ENCODE measurements around the gene CDC25C. TPM values are rescaled to one million over a fixed set of nuclear protein-coding genes. Genes with fewer than 3 reads are reported as not detected.

The CDC25C gene
- total RNA-seq, 2 experiments from 2014 or later: 19.2 to 21.1 TPM

DNA sequence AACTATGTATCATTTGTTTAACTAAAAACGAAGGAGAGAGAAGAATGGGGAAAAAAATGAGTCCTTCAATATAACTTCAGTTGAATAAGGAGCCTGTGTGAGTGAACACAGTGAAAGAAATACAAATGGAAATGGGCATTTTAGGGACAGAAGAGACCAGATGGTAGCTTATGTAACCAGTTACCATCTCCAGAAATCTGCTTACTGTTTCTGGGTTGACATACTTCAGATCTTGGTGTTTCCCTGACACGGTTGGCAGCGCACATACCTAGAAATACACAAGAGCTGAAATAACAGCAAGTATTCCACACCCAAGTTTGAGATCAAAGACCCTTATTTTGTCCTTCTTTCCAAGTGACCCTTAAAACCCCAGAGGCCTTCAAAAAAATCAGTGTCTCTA, 42.3 kb downstream of the CDC25C start:
- POLR2A ChIA-PET: interaction anchor here (0.6 to 0.9 kb wide), 5 partner anchors 11 to 276 kb away, joined by 3 to 4 read pairs (median 3); partner anchors contain the start of gene CDC25C

DNA sequence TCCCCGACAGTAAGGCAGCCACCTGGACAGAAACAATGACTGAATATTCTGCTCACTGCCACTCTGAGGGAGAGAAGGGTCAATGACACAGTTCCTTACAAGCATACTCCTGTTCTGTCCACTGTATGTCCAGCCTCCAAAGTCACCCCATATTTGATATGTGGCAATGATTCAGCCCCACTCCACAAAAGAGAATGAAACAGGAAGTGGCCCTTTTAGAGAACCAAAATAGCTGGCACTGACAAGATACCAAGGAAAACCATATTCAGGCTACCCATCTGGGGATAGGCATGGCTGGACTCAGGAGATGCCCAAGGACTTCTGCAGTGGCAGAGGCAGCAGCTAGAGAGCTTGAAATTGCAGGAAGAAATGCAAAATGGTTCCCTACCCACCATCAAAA, 44.4 kb downstream of the CDC25C start:
- CTCF ChIA-PET (ENCODE audit: unreplicated experiment): no interaction called here
- Histone ChIP-seq H3K4me3 (ENCODE audit: low read depth, low read length, poor library complexity, severe bottlenecking) (no peak overlapping the region), H3K9me3 (ENCODE audit: low read length) (no peaks in the 10 kb centered on the region), H3K36me3 (ENCODE audit: insufficient read depth, low read length) (peaks cover 21% of the 10 kb centered on the region; the same call in 1 of the 2 replicates), H3K4me1 (ENCODE audit: insufficient read depth, low read length, poor library complexity, severe bottlenecking) (no peaks in the 10 kb centered on the region), H3K79me2 (ENCODE audit: insufficient read depth, low read depth, low read length) (no peaks in the 10 kb centered on the region), H3K4me2 (ENCODE audit: low read length) (no peak overlapping the region), H2AFZ (ENCODE audit: low read length) (no peak overlapping the region), H3K27ac (ENCODE audit: low read depth, low read length, poor library complexity, severe bottlenecking) (no peak overlapping the region), H4K20me1 (ENCODE audit: insufficient read depth, low read length) (no peaks in the 10 kb centered on the region), H3K9me2 (ENCODE audit: insufficient read depth, low read length) (no peaks in the 10 kb centered on the region)
- DNase-seq (ENCODE audit: low spot score): no peak
- no TSS peak for BruUV-seq (replicated peaks)
- TF ChIP-seq, protein P1, sequence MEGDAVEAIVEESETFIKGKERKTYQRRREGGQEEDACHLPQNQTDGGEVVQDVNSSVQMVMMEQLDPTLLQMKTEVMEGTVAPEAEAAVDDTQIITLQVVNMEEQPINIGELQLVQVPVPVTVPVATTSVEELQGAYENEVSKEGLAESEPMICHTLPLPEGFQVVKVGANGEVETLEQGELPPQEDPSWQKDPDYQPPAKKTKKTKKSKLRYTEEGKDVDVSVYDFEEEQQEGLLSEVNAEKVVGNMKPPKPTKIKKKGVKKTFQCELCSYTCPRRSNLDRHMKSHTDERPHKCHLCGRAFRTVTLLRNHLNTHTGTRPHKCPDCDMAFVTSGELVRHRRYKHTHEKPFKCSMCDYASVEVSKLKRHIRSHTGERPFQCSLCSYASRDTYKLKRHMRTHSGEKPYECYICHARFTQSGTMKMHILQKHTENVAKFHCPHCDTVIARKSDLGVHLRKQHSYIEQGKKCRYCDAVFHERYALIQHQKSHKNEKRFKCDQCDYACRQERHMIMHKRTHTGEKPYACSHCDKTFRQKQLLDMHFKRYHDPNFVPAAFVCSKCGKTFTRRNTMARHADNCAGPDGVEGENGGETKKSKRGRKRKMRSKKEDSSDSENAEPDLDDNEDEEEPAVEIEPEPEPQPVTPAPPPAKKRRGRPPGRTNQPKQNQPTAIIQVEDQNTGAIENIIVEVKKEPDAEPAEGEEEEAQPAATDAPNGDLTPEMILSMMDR (conservative IDR thresholded peaks at IDR 0.05; ENCODE audit: low read length): no peak
- no peak for TF ChIP-seq EZH2phosphoT487 (IDR thresholded peaks at IDR 0.05; ENCODE audit: borderline replicate concordance, low read depth, low read length)
- POLR2A ChIA-PET: interaction anchor here (0.6 kb wide), 1 partner anchor 229 kb away, joined by 3 read pairs; no protein-coding TSS in a partner anchor
- intact Hi-C loops (cut with micrococcal nuclease; ENCODE audit: unreplicated experiment): no loop called here

More for the DNA sequence above, 42.3 kb downstream of the CDC25C start:
- Histone ChIP-seq H3K4me2 (ENCODE audit: low read length) (no peak overlapping the region), H3K9me3 (ENCODE audit: low read length) (no peaks in the 10 kb centered on the region), H4K20me1 (ENCODE audit: insufficient read depth, low read length) (no peaks in the 10 kb centered on the region), H3K4me3 (ENCODE audit: low read depth, low read length, poor library complexity, severe bottlenecking) (no peak overlapping the region), H2AFZ (ENCODE audit: low read length) (no peak overlapping the region), H3K4me1 (ENCODE audit: insufficient read depth, low read length, poor library complexity, severe bottlenecking) (no peaks in the 10 kb centered on the region), H3K36me3 (ENCODE audit: insufficient read depth, low read length) (peaks cover 21% of the 10 kb centered on the region; the same call in 1 of the 2 replicates), H3K79me2 (ENCODE audit: insufficient read depth, low read depth, low read length) (no peaks in the 10 kb centered on the region), H3K27ac (ENCODE audit: low read depth, low read length, poor library complexity, severe bottlenecking) (no peak overlapping the region), H3K9me2 (ENCODE audit: insufficient read depth, low read length) (no peaks in the 10 kb centered on the region)
- DNase-seq (ENCODE audit: low spot score): no peak
- CTCF ChIA-PET (ENCODE audit: unreplicated experiment): no interaction called here
- no peak for TF ChIP-seq EZH2phosphoT487 (IDR thresholded peaks at IDR 0.05; ENCODE audit: borderline replicate concordance, low read depth, low read length)
- TF ChIP-seq, protein P1 (conservative IDR thresholded peaks at IDR 0.05; ENCODE audit: low read length): no peak
- BruUV-seq (replicated peaks): no TSS peak
- intact Hi-C loops (cut with micrococcal nuclease; ENCODE audit: unreplicated experiment): no loop called here

- Histone ChIP-seq H3K27ac (ENCODE audit: low read depth, low read length, poor library complexity, severe bottlenecking) (no peak overlapping the region), H3K36me3 (ENCODE audit: insufficient read depth, low read length) (peaks cover 21% of the 10 kb centered on the region; the same call in 1 of the 2 replicates), H3K9me2 (ENCODE audit: insufficient read depth, low read length) (no peaks in the 10 kb centered on the region), H3K4me3 (ENCODE audit: low read depth, low read length, poor library complexity, severe bottlenecking) (no peak overlapping the region), H2AFZ (ENCODE audit: low read length) (no peak overlapping the region), H3K9me3 (ENCODE audit: low read length) (no peaks in the 10 kb centered on the region), H3K79me2 (ENCODE audit: insufficient read depth, low read depth, low read length) (no peaks in the 10 kb centered on the region), H3K4me2 (ENCODE audit: low read length) (no peak overlapping the region), H4K20me1 (ENCODE audit: insufficient read depth, low read length) (no peaks in the 10 kb centered on the region), H3K4me1 (ENCODE audit: insufficient read depth, low read length, poor library complexity, severe bottlenecking) (no peaks in the 10 kb centered on the region)
- intact Hi-C loops (cut with micrococcal nuclease; ENCODE audit: unreplicated experiment): loop anchor here (2.0 kb wide), 1 partner anchor 102 kb away; no protein-coding TSS in a partner anchor
- TF ChIP-seq EZH2phosphoT487 (IDR thresholded peaks at IDR 0.05; ENCODE audit: borderline replicate concordance, low read depth, low read length): no peak
- TF ChIP-seq, protein P1 (conservative IDR thresholded peaks at IDR 0.05; ENCODE audit: low read length): peak; percentile 64
- no TSS peak for BruUV-seq (replicated peaks)
- ChIA-PET CTCF (ENCODE audit: unreplicated experiment) (no interaction called here), POLR2A (no interaction called here)
- DNase-seq (ENCODE audit: low spot score): peak; percentile 30
Observed at GRCh38 chr5:138282920-138283742, 48.5 kb downstream of the CDC25C start.
